ENCODE measurements around the gene GPR17.

GPR17 gene

GRCh38 chr2:127671557-127672302 is 25.8 kb downstream of the GPR17 start:
- DNase-seq (ENCODE audit: low spot score) = no peak

GRCh38 chr2:127672341-127673224 is 26.6 kb downstream of the GPR17 start:
- DNase-seq (ENCODE audit: low spot score) = no peak

- DNase-seq (ENCODE audit: low spot score) = no peak
Observed at GRCh38 chr2:127673291-127674069, 27.5 kb downstream of the GPR17 start.

- DNase-seq (ENCODE audit: low spot score) = no peak
Observed at GRCh38 chr2:127674241-127675209, 28.6 kb downstream of the GPR17 start.

- DNase-seq (ENCODE audit: low spot score) = no peak
Observed at GRCh38 chr2:127675331-127676261, 29.6 kb downstream of the GPR17 start, which contains the start of gene LIMS2. Gene LIMS2, minus strand, starts transcription at chr2:127675530. Its CDS starts 506 bp downstream, at chr2:127675024.

- DNase-seq (ENCODE audit: low spot score) = no peak
Observed at GRCh38 chr2:127676906-127677305, 31.0 kb downstream of the GPR17 start.

GRCh38 chr2:127678531-127678930 is 32.6 kb downstream of the GPR17 start:
- DNase-seq (ENCODE audit: low spot score) = no peak

- DNase-seq (ENCODE audit: low spot score) = no peak
Observed at GRCh38 chr2:127678991-127679390, 33.0 kb downstream of the GPR17 start.

GRCh38 chr2:127679680-127680361 is 33.9 kb downstream of the GPR17 start:
- DNase-seq (ENCODE audit: low spot score) = no peak

GRCh38 chr2:127680706-127681287 is 34.8 kb downstream of the GPR17 start:
- no peak for DNase-seq (ENCODE audit: low spot score)

GRCh38 chr2:127681288-127681804 is 35.4 kb downstream of the GPR17 start:
- DNase-seq (ENCODE audit: low spot score) = no peak

- no peak for DNase-seq (ENCODE audit: low spot score)
Observed at GRCh38 chr2:127681976-127682857, 36.3 kb downstream of the GPR17 start.

- no peak for DNase-seq (ENCODE audit: low spot score)
Observed at GRCh38 chr2:127683056-127683455, 37.1 kb downstream of the GPR17 start.

GRCh38 chr2:127683757-127684156 is 37.8 kb downstream of the GPR17 start:
- no peak for DNase-seq (ENCODE audit: low spot score)

GRCh38 chr2:127685410-127686080 is 39.6 kb downstream of the GPR17 start:
- no peak for DNase-seq (ENCODE audit: low spot score)

- DNase-seq (ENCODE audit: low spot score) = no peak
Observed at GRCh38 chr2:127688405-127688804, 42.5 kb downstream of the GPR17 start.

GRCh38 chr2:127690696-127691095 is 44.7 kb downstream of the GPR17 start:
- DNase-seq (ENCODE audit: low spot score) = no peak
